ENCODE results near the gene CCDC69. TPM values are rescaled to one million over a fixed set of nuclear protein-coding genes. Genes with fewer than 3 reads are reported as not detected.

The CCDC69 gene
- total and polyA plus RNA-seq, 2 of the 8 experiments (the other 6 are each of a cell fraction or from before 2014, with no cell fraction given) = 8.4 to 10.8 TPM

GRCh38 chr5:151144275-151144674 is 79.6 kb downstream of the CCDC69 start:
- H3K4me1 ChIP-seq (replicated peaks in 1 of 4; ENCODE audit: control insufficient read depth in 3 of 4, insufficient read depth in 4 of 4, low read length in 3 of 4) = peaks cover 0 to 12% (median 7%) of the 10 kb centered on the region in 4 experiments; a peak in 5 of 7 replicates
- no peak overlapping the region for H2BK12ac ChIP-seq (ENCODE audit: low read depth, low read length)
- H3K79me1 ChIP-seq (ENCODE audit: low read depth, low read length) = peaks cover 2% of the 10 kb centered on the region
- no peaks in the 10 kb centered on the region for H3K23me2 ChIP-seq (ENCODE audit: low read depth, low read length)
- no peak overlapping the region for H2BK120ac ChIP-seq (replicated peaks; ENCODE audit: low read depth, low read length)
- H3K36me3 ChIP-seq (ENCODE audit: control insufficient read depth in 2 of 4, insufficient read depth in 4 of 4, low read length in 3 of 4) = peaks cover 0 to 3% (median under 1%) of the 10 kb centered on the region in 4 experiments; a peak in 2 of 8 replicates
- no peak overlapping the region for H3K18ac ChIP-seq (ENCODE audit: extremely low read depth, low read length)
- H3K23ac ChIP-seq (ENCODE audit: insufficient read length) = no peak overlapping the region
- no peak overlapping the region for H3K27ac ChIP-seq (ENCODE audit: low read depth, low read length)
- no peak overlapping the region for H2AFZ ChIP-seq (ENCODE audit: low read length)
- H3K9ac ChIP-seq (replicated peaks in 1 of 4; ENCODE audit: extremely low read depth in 1 of 4, low read depth in 3 of 4, low read length in 3 of 4) = no peak overlapping the region
- WGBS, 2 experiments (ENCODE audit: extremely low coverage in 1 of 2, insufficient coverage in 1 of 2, insufficient read length in 1 of 2, insufficient replicate concordance in 2 of 2, low coverage in 1 of 2, low lambda C conversion rate in 2 of 2, missing lambda C conversion rate in 1 of 2) = 78% methylated on average over 6 of the region's 6 CpGs; no CpG with 5 or more reads in 1 of the 2 experiments
- H3K79me2 ChIP-seq (ENCODE audit: control insufficient read depth in 1 of 2, insufficient read depth in 2 of 2, low read length in 2 of 2) = no peaks in the 10 kb centered on the region
- H2BK15ac ChIP-seq (ENCODE audit: low read length) = no peak overlapping the region
- H3K56ac ChIP-seq (replicated peaks; ENCODE audit: insufficient read length, low read depth, low read length) = no peak overlapping the region
- H2BK20ac ChIP-seq (ENCODE audit: low read length) = no peak overlapping the region
- H4K8ac ChIP-seq (ENCODE audit: extremely low read depth, insufficient read depth, low read length) = no peak overlapping the region
- no peak overlapping the region for H3K14ac ChIP-seq (ENCODE audit: insufficient read length)
- H2BK5ac ChIP-seq (ENCODE audit: low read depth, low read length) = no peak overlapping the region
- no peak overlapping the region for H2AK5ac ChIP-seq (ENCODE audit: low read depth, low read length)
- no peaks in the 10 kb centered on the region for H3K9me3 ChIP-seq (ENCODE audit: insufficient read depth in 2 of 2, low read depth in 1 of 2, low read length in 1 of 2)
- H3K4ac ChIP-seq (replicated peaks; ENCODE audit: insufficient read length, low read depth, low read length) = no peak overlapping the region
- peaks cover 0 to 2% of the 10 kb centered on the region in 2 experiments for H4K20me1 ChIP-seq (replicated peaks in 1 of 2; ENCODE audit: control insufficient read depth in 1 of 2, insufficient read depth in 2 of 2, low read length in 2 of 2)
- H3K27me3 ChIP-seq (replicated peaks in 1 of 4; ENCODE audit: control insufficient read depth in 3 of 4, extremely low read depth in 1 of 4, insufficient read depth in 3 of 4, low read length in 3 of 4) = no peaks in the 10 kb centered on the region; a peak in 1 of 7 replicates
- H4K91ac ChIP-seq (replicated peaks; ENCODE audit: insufficient read length, low read length) = no peak overlapping the region
- no peak overlapping the region for H3K4me3 ChIP-seq (ENCODE audit: extremely low read depth in 1 of 4, insufficient read depth in 2 of 4, low read depth in 3 of 4, low read length in 4 of 4)
- DNase-seq (ENCODE audit: low read depth in 1 of 2, low spot score in 2 of 2) (no peak), FAIRE-seq (no peak)
- ChIA-PET CTCF (ENCODE audit: partially characterized antibody) (interaction anchor here (0.6 to 39.8 kb wide), 12 partner anchors 15 to 654 kb away, joined by 3 to 810 read pairs (median 4); partner anchors contain the start of genes ANXA6 and TNIP1), POLR2A (ENCODE audit: partially characterized antibody) (no interaction called here)
- H4K5ac ChIP-seq (ENCODE audit: insufficient read length, low read depth, low read length) = no peak overlapping the region
- H3K4me2 ChIP-seq (ENCODE audit: insufficient read depth in 1 of 2, low read depth in 2 of 2, low read length in 2 of 2) = no peak overlapping the region
- TF ChIP-seq CBX8 (IDR thresholded peaks at IDR 0.05; ENCODE audit: borderline replicate concordance, low read depth, low read length) (no peak), ZNF274 (IDR thresholded peaks at IDR 0.05; ENCODE audit: borderline replicate concordance, extremely low read depth, low read length) (no peak), YY1 (IDR thresholded peaks at IDR 0.05; ENCODE audit: low read depth, low read length) (no peak), ATF3 (IDR thresholded peaks at IDR 0.05; ENCODE audit: insufficient read depth, low read depth, low read length) (no peak), CREB1 (IDR thresholded peaks at IDR 0.05) (no peak), TAF7 (optimal IDR thresholded peaks at IDR 0.05; ENCODE audit: borderline replicate concordance, low read depth, low read length) (no peak), CBX5 (IDR thresholded peaks at IDR 0.05; ENCODE audit: low read depth, low read length) (no peak), ASH2L (IDR thresholded peaks at IDR 0.05; ENCODE audit: low read length) (no peak)
- TF ChIP-seq, protein P1, sequence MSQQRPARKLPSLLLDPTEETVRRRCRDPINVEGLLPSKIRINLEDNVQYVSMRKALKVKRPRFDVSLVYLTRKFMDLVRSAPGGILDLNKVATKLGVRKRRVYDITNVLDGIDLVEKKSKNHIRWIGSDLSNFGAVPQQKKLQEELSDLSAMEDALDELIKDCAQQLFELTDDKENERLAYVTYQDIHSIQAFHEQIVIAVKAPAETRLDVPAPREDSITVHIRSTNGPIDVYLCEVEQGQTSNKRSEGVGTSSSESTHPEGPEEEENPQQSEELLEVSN (IDR thresholded peaks at IDR 0.05) = no peak
- TF ChIP-seq, protein P2, sequence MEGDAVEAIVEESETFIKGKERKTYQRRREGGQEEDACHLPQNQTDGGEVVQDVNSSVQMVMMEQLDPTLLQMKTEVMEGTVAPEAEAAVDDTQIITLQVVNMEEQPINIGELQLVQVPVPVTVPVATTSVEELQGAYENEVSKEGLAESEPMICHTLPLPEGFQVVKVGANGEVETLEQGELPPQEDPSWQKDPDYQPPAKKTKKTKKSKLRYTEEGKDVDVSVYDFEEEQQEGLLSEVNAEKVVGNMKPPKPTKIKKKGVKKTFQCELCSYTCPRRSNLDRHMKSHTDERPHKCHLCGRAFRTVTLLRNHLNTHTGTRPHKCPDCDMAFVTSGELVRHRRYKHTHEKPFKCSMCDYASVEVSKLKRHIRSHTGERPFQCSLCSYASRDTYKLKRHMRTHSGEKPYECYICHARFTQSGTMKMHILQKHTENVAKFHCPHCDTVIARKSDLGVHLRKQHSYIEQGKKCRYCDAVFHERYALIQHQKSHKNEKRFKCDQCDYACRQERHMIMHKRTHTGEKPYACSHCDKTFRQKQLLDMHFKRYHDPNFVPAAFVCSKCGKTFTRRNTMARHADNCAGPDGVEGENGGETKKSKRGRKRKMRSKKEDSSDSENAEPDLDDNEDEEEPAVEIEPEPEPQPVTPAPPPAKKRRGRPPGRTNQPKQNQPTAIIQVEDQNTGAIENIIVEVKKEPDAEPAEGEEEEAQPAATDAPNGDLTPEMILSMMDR (IDR thresholded peaks at IDR 0.05; ENCODE audit: control extremely low read depth in 1 of 3, insufficient read depth in 1 of 3, low read depth in 1 of 3, low read length in 3 of 3) = no peak
